Erythroblast (primary cell): ENCODE results near the gene GCN1.

Experiments
- GATA1 ChIP-seq: IDR thresholded peaks from 2 replicates; pipeline ENCODE4 v1.6.1; 2011; ENCODE audit warnings: low read depth, mild to moderate bottlenecking, control low read depth, low read length, moderate library complexity
- POLR2A ChIP-seq: IDR thresholded peaks from 2 replicates; pipeline ENCODE4 v1.6.1; 2011; ENCODE audit warnings: mild to moderate bottlenecking, low read length

DNA sequence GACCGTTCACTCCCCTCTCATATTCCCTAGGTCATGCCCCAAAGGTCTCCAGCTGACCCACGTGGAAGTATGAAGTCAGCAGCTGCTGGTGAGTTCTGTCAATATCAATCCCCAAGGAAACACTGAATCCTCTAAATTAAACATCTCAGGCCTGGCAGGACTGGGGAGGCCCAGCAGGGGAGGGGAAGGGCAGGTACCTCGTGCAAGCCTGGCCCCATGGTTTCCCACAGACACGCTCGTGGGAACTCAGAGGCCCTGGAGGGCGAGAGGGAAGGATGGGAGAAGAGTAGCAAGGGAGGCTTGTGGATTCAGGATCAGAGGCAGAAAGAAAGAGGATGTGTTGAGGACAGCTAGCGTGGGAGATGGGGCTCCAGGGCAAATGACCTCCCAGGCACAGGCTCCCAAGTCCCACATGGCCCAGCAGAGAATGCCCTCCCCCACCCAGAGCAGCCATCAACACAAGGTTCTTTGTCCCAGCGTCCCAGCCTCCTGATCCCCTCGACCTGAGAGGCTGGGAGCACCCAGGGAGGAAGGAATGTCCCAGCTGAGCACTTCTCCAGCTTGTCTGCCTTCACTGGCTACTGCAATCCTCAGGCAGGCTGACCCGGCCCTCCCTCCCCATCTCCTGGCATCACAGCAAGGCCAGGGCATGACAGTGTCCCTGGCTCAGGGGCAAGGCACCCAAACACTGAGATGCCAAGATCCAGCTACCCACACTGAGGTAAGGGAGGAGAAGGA lies 26.5 kb upstream of the GCN1 start:
- no peak for TF ChIP-seq POLR2A
- no peak for TF ChIP-seq GATA1
